GM19240 (cell line): ENCODE results near the gene PEX11B.

Source experiments
- DNase-seq: peaks from one replicate; pipeline ENCODE4 v3.0.0; 2011; ENCODE audit warnings: low spot score; ENCODE audit not compliant: insufficient read length

PEX11B gene

GRCh38 chr1:145912128-145912641 is 6.3 kb downstream of the PEX11B start:
- DNase-seq = no peak

- no peak for DNase-seq
Measured at GRCh38 chr1:145908653-145909052, 9.9 kb downstream of the PEX11B start.

DNA sequence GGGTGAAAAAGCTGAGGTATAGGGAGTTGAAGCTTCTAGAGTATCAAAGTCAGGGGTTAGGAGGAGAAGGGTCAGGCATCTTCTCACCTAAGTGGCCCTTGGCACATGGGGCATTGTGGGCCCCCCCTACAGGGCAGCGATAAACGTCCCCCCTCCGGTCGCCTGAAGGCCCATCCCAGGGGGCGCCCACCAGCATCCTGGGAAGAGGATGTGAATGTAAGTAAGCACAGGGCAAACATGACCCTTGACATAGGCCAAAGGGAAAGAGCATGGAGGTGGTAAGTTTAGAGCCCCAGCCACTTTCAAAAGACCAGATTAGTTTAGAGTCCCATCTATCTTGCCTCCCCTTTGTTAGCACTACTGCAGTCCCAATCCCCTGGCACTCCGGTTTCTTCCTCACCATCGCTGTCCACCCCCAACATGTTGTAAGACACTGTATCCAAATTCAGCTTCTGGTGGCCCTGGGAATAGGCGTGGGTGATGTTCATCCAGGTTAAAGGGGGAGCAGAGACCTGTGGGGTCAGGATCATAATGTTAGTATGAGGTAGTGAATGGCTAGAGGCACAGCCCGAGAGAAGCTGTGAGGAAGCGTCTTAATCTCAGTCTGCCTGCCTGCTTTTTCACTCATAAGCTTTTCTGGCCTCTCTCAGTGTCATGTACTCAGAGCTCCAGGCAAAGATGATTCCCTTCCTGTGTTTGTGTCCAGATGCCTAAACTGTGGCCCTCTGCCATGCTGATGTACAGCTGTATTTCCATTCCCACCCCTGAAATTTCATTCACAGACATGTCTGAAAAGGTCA is 11.4 kb downstream of the PEX11B start:
- DNase-seq = no peak

GRCh38 chr1:145901312-145902021 is 17.1 kb downstream of the PEX11B start:
- DNase-seq = no peak

DNA sequence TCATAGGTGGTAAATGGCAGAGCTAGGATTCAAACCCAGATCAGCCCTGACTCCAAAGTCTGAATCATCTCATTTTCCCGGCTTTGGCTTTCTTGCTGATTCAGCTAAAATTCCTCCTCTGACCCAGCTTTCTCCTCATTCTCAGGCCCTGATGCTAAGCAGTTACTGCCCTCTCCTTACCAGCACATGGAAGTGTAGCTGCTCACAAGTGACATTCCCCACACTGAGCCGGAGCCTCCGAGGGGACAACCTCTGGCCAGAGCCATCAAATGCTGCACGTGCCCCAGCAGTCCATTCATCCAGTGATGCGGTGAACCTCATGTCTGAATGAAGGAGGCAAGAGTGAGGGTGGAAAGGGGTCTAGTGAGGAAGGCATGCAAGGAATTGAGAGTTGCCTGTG is 19.8 kb downstream of the PEX11B start:
- DNase-seq = no peak

- DNase-seq = no peak
Measured at GRCh38 chr1:145897969-145898368, 20.5 kb downstream of the PEX11B start.

DNA sequence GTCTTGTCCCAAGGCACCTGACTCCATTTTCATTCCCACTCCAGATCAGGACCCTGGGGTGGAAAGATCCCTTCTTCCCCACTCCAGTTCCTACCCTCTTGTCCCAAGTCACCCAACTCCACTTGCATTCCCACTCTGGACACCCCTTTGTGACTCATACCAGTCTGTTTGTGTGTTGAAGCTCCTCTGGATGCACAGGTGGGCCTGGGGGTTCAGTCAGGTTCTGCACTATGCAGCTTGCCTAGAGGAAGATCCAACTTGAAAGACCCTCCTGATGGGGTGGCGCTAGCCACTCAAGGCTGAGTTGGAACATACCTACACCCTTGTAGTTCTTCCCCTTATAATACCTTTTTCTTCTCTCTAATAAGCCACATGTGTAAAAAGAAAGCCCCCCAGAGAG is 23.0 kb downstream of the PEX11B start:
- DNase-seq = no peak

DNA sequence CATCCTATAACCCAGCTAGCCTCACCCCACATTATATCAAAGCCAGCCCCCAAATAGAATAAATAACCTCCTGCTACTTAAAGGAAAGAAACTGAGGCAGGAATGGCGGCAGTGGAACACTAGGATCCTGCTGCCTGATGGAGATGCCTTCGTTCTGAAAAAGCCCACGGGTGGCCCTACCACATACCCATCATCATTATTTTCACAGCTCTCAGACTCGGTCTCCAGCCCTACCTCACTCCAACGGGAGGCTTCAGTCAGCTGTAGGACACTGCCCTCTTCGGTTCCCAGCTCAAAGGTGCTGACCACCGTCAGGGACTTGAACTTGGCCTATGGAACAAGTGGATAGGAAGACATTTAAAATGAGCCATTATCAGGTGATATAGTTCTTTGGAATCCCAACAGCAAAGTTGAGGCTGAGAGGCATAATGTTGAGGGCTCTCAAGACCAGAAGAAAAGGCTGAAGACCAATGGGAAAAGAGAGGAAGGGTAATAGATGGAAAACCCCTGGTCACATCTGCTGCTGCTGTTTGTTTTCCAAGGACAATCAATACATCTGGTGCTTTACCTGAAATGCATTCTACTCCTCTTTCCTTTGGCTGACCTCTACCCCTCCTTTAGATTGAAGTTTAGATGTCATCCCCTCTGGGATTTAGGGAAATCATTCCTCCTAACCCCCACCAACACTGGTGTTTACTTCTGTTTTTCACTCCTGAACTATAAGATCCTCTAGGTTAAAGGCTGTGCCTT is 25.0 kb downstream of the PEX11B start:
- no peak for DNase-seq

GRCh38 chr1:145892486-145893087 is 25.9 kb downstream of the PEX11B start:
- DNase-seq = no peak

DNA sequence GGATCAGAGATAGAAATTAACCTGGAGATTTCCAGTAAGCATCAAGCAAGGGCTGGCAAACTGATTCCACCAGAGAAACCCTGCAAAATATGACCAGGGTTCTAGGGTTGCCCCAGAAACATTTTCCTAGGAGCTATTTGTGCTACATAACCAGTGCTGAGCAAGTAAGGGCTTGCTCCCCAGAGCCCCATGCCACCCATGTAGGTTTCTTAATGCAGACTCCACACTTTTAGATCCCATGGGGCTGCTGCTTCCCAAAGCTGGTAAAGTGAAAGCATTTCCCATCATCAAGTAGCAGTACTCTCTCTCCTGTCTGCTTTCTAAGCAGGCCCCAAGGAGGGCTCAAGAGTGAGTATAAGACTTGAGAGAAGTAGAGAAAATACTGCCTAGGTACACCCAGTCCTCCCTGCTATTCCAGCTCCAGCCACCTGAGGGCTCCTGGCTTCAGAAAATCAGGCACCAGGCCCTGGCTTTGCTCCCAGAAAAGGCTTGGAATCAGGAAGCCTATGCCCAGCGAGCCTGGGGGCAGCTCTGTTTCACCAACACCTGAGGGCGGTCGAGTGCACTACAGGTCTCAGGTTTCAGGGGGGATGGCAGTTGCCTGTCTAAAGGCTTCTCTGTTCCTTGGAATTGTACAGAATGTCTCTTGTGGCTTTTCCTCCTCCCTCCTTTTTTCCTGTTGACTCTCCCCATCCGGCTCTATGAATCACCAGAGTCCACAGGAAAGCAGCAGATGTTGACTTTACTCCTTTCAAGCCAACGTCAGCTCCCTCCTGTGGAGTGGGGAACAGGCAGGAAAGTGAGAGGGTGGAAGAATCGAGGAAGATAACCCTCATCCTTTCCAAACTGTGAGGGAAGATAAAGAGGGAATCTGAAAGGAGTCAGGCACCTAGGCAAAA is 26.7 kb downstream of the PEX11B start:
- DNase-seq = peak; percentile 74

- no peak for DNase-seq
Measured at GRCh38 chr1:145891143-145891542, 27.4 kb downstream of the PEX11B start.

- no peak for DNase-seq
Measured at GRCh38 chr1:145889722-145890121, 28.8 kb downstream of the PEX11B start.

DNA sequence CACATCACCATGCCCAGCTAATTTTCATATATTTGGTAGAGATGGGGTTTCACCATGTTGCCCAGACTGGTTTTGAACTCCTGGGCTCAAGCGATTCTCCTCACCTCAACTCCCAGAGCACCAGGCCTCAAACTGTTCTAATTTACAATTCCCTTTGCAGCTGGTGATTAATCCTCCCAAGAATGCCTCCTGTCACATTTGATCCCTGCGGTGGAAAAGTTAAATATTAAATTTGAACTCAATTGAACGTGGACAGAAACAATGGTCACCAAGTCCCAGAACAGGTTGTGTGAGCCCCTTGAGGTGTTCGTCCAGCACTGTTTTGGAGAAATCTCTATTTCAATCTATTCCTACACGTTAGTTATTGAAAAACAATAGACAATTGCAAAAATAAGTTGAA is 30.9 kb downstream of the PEX11B start:
- DNase-seq = no peak

DNA sequence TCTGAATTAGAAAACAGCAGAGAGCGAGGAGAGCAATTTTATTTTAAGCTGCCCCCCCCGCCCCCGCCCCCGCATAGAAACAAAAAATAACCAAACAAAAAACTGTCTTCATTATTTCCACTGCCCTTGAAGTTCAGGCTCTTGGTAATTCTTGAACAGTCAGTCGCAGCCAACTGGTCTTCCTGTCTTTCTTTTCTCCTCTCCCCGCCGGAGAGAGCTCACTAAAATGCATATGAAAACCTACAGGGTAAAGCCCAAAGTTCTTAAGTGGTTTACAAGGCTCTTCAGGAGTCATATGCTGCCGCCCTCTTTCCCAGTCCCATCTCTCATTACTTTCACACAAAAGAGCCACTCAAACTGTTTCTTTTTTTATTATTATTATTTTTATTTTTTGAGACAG is 31.7 kb downstream of the PEX11B start:
- no peak for DNase-seq

GRCh38 chr1:145886390-145886789 is 32.1 kb downstream of the PEX11B start:
- DNase-seq = no peak

DNA sequence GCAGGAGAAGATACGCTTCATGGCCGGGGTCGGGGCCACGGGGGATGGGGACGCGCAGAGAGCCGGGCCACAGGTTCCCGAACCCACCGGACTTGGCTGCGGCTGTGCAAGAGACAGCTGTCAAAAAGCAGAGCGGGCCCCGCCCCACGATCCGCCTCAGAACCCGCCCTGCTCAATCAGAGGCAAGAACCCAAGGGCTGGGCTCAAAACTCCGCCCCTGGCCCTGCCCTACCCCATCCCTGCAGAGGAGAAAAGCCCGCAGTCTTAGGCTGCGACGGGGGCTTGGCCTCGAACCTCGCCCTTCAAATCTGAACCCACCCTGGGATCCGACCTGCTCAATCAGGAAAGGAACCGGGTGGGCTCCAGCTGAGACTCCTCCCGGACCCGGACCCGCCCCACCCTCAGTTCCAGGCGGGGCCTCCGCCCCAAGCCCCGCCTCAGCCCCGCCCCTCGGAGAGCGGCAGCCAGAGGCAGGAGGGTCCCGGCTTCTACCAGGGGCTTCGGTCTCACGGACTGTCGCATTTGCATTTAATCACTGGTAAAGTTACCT is 32.7 kb downstream of the PEX11B start, which contains the start of gene ANKRD35:
ANKRD35 (minus strand) TSS at position 129 of the 550 bp plus-strand sequence; CDS start at position 21, 108 bp downstream.
- DNase-seq = peak; percentile 98

- no peak for DNase-seq
Measured at GRCh38 chr1:145884675-145885074, 33.8 kb downstream of the PEX11B start.

GRCh38 chr1:145879775-145880174 is 38.7 kb downstream of the PEX11B start:
- DNase-seq = no peak

- no peak for DNase-seq
Measured at GRCh38 chr1:145878724-145879123, 39.8 kb downstream of the PEX11B start.

DNA sequence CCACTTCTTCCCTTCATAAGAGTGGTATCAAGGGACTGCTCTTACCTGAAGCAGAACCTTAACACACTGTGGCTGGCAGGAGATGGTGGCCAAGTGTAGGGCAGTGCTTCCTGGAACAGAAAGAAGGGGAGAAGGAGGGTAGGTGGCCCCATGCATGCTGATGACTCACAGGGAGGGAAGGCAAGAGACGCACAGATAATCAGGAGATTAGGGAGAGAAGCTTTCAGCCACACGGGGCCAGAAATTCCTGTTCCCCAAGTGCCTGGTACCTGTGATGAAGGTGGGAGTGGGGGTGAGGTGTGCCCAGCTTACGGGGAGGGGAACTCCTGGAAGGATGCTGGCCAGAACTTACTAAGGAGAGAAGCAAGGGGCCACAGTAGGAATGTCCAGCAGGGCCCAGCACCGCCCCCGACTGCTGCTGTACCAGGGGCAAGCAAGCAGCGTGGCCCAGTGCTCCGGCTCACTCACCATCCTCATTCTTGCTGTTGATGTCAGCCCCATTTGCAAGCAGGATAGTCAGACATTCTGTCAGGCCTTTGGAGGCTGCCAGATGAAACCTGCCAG is 40.5 kb downstream of the PEX11B start:
- DNase-seq = no peak
